ENCODE results near the gene GAD1.

GAD1 gene

GRCh38 chr2:170885130-170885791 lies 68.6 kb downstream of the GAD1 start:
- TF ChIP-seq CTCF (IDR thresholded peaks at IDR 0.05; ENCODE audit: low read depth, low read length): 0 out of 2 replicates have a peak, but pooled peaks have one; percentile 11
- no peaks in the 10 kb centered on the region for H3K36me3 ChIP-seq
- DNase-seq: no peak
- no peak overlapping the region for H3K4me3 ChIP-seq (ENCODE audit: low read depth, low read length)
- H3K9me3 ChIP-seq (ENCODE audit: severe bottlenecking): no peaks in the 10 kb centered on the region
- no peak overlapping the region for H3K27ac ChIP-seq
- no peaks in the 10 kb centered on the region for H3K27me3 ChIP-seq (ENCODE audit: insufficient read depth, low read depth, severe bottlenecking)

GRCh38 chr2:170886386-170886785 lies 69.7 kb downstream of the GAD1 start:
- Histone ChIP-seq H3K27ac (no peak overlapping the region), H3K4me3 (ENCODE audit: low read depth, low read length) (no peak overlapping the region), H3K27me3 (ENCODE audit: insufficient read depth, low read depth, severe bottlenecking) (no peaks in the 10 kb centered on the region), H3K36me3 (no peaks in the 10 kb centered on the region), H3K9me3 (ENCODE audit: severe bottlenecking) (no peaks in the 10 kb centered on the region)
- no peak for TF ChIP-seq CTCF (IDR thresholded peaks at IDR 0.05; ENCODE audit: low read depth, low read length)
- DNase-seq: no peak

- Histone ChIP-seq H3K4me3 (ENCODE audit: low read depth, low read length) (no peak overlapping the region), H3K27me3 (ENCODE audit: insufficient read depth, low read depth, severe bottlenecking) (no peaks in the 10 kb centered on the region), H3K9me3 (ENCODE audit: severe bottlenecking) (no peaks in the 10 kb centered on the region), H3K36me3 (no peaks in the 10 kb centered on the region), H3K27ac (no peak overlapping the region)
- DNase-seq: no peak
- no peak for TF ChIP-seq CTCF (IDR thresholded peaks at IDR 0.05; ENCODE audit: low read depth, low read length)
Observed at GRCh38 chr2:170887496-170887895, 70.8 kb downstream of the GAD1 start.

- TF ChIP-seq CTCF (IDR thresholded peaks at IDR 0.05; ENCODE audit: low read depth, low read length): no peak
- Histone ChIP-seq H3K36me3 (no peaks in the 10 kb centered on the region), H3K27me3 (ENCODE audit: insufficient read depth, low read depth, severe bottlenecking) (no peaks in the 10 kb centered on the region), H3K4me3 (ENCODE audit: low read depth, low read length) (no peak overlapping the region), H3K9me3 (ENCODE audit: severe bottlenecking) (no peaks in the 10 kb centered on the region), H3K27ac (no peak overlapping the region)
- no peak for DNase-seq
Observed at GRCh38 chr2:170887896-170888295, 71.2 kb downstream of the GAD1 start.

- Histone ChIP-seq H3K4me3 (ENCODE audit: low read depth, low read length) (no peak overlapping the region), H3K27me3 (ENCODE audit: insufficient read depth, low read depth, severe bottlenecking) (no peaks in the 10 kb centered on the region), H3K27ac (no peak overlapping the region), H3K36me3 (no peaks in the 10 kb centered on the region), H3K9me3 (ENCODE audit: severe bottlenecking) (no peaks in the 10 kb centered on the region)
- no peak for DNase-seq
- no peak for TF ChIP-seq CTCF (IDR thresholded peaks at IDR 0.05; ENCODE audit: low read depth, low read length)
Observed at GRCh38 chr2:170891893-170892292, 75.2 kb downstream of the GAD1 start.

- Histone ChIP-seq H3K27ac (no peak overlapping the region), H3K27me3 (ENCODE audit: insufficient read depth, low read depth, severe bottlenecking) (no peaks in the 10 kb centered on the region), H3K9me3 (ENCODE audit: severe bottlenecking) (no peaks in the 10 kb centered on the region), H3K36me3 (no peaks in the 10 kb centered on the region), H3K4me3 (ENCODE audit: low read depth, low read length) (no peak overlapping the region)
- no peak for DNase-seq
- TF ChIP-seq CTCF (IDR thresholded peaks at IDR 0.05; ENCODE audit: low read depth, low read length): no peak
Observed at GRCh38 chr2:170892391-170892951, 75.8 kb downstream of the GAD1 start.

Measured in WERI-Rb-1 (cell line).